Activated CD8-positive, alpha-beta T cell treated with anti-CD3 and anti-CD28 coated beads for 36 hours (primary cell): ENCODE results near the gene SPACA6. TPM values are rescaled to one million over a fixed set of nuclear protein-coding genes. Genes with fewer than 3 reads are reported as not detected.

Source experiments
- ATAC-seq: fragments of 200-7000 bp; cut with Tn5 transposase; one replicate; pipeline ENCODE4 v1.10.0; 2021; ENCODE audit warnings: mild to moderate bottlenecking, moderate library complexity
- CTCF ChIA-PET: fragments of 350-600 bp; sonication (Branson Sonifier 250); formaldehyde crosslinking; loops from one replicate; lab custom pipeline; 2021; ENCODE audit warnings: antibody characterized with exemption; lab: Charles Lee
- POLR2A ChIA-PET: fragments of 350-600 bp; sonication (Branson Sonifier 250); formaldehyde crosslinking; loops from one replicate; lab custom pipeline; 2021; ENCODE audit warnings: antibody characterized with exemption; lab: Charles Lee
- DNase-seq: peaks from one replicate; pipeline ENCODE4 v3.0.0-alpha.2; 2020
- H3K27ac Mint-ChIP-seq: one replicate; pipeline ENCODE4 v1.8.0; 2021; ENCODE audit warnings: mild to moderate bottlenecking, mixed read lengths
- H3K27me3 Mint-ChIP-seq: one replicate; pipeline ENCODE4 v1.8.0; 2021; ENCODE audit warnings: mixed read lengths
- H3K36me3 Mint-ChIP-seq: one replicate; pipeline ENCODE4 v1.8.0; 2021; ENCODE audit warnings: low read depth, mixed read lengths
- H3K4me1 Mint-ChIP-seq: one replicate; pipeline ENCODE4 v1.8.0; 2021; ENCODE audit warnings: low read depth, mixed read lengths
- H3K4me3 Mint-ChIP-seq: one replicate; pipeline ENCODE4 v1.8.0; 2021; ENCODE audit warnings: mild to moderate bottlenecking, moderate library complexity, mixed read lengths
- H3K9me3 Mint-ChIP-seq: one replicate; pipeline ENCODE4 v1.8.0; 2021; ENCODE audit warnings: mixed read lengths
- intact Hi-C: fragments of 100-400 bp; cut with micrococcal nuclease; formaldehyde crosslinking; loops from one replicate; pipeline ENCODE4 v1.10.0; 2022
- total RNA-seq, 2 experiments: library from RNA; stranded (reverse); gene quantifications; one replicate each; pipeline ENCODE4 v1.2.3, GENCODE V29; 2021
- TF ChIP-seq, protein P1 (sequence below): fragments of 200-600 bp; IDR thresholded peaks from one replicate; pipeline ENCODE4 v1.8.0; 2022; ENCODE audit warnings: antibody characterized with exemption, mild to moderate bottlenecking

Gene SPACA6
- total RNA-seq, 2 experiments from 2014 or later: 2.4 to 4.6 TPM

DNA sequence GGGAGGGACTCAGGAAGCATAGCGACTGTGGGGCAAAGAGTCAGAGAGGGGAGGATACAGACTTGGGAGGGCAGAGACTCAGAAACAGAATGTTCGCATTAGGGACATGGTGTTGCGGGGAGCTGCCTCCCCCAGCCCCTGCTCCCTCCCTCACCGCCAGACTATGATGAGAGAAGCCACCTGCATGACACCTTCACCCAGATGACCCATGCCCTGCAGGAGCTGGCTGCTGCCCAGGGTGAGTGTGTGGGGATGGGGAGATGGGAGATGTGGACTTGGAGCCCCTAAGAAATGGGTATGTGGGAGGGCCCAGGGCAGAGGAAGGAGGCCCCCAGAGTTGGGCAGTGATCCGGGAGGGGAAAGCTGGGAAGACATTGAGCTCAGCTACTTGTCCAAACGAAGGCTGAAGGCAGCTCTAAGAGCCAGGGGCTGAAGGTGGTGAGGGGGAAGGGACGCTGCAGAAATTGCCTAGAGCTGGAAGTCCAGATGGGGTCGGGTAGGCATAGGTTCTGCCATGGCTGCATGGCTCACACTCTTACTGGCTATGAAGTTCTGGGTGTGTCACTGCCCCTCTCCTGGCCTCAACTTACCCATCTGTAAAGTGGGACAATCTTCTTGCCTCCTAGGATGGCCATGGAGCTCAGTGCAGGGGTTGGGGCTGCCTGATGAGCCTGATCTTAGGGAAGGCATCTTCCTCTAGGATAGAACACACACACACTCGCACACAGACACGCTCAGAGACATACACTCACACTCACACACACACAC lies 1.4 kb downstream of the SPACA6 start:
- POLR2A ChIA-PET: interaction anchor here (1.0 kb wide), 1 partner anchor 25 kb away, joined by 3 read pairs; no protein-coding TSS in a partner anchor
- ATAC-seq: no peak

DNA sequence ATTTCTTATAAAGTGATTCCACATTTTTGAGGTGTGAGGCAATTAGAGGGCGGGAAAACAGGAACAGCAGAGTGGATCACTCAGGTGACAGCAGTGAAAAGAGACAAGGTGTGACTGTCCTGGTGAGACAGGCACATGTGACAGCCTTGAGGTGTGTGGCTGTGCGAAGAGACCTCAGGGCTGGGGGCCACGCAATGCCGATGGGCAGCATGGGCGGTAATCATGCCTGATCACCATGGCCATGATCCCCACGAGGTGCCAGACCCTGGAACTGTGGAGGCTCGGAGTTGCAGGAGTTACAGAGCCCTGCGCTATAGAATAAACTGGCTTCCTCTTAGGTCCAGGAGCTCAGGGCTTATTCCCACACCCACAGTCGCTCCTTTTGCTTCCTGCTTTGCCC lies 2.0 kb downstream of the SPACA6 start:
- Mint-ChIP-seq H3K4me1 (peaks cover 8% of the 10 kb centered on the region), H3K36me3 (no peaks in the 10 kb centered on the region), H3K4me3 (no peak overlapping the region), H3K27me3 (no peaks in the 10 kb centered on the region), H3K9me3 (no peaks in the 10 kb centered on the region), H3K27ac (no peak overlapping the region)
- DNase-seq (no peak), ATAC-seq (no peak)
- ChIA-PET CTCF (interaction anchor here (1.2 kb wide), 1 partner anchor 9 kb away, joined by 4 read pairs; no protein-coding TSS in a partner anchor), POLR2A (interaction anchor here (1.0 kb wide), 1 partner anchor 26 kb away, joined by 3 read pairs; no protein-coding TSS in a partner anchor)
- intact Hi-C loops: no loop called here
- TF ChIP-seq, protein P1, sequence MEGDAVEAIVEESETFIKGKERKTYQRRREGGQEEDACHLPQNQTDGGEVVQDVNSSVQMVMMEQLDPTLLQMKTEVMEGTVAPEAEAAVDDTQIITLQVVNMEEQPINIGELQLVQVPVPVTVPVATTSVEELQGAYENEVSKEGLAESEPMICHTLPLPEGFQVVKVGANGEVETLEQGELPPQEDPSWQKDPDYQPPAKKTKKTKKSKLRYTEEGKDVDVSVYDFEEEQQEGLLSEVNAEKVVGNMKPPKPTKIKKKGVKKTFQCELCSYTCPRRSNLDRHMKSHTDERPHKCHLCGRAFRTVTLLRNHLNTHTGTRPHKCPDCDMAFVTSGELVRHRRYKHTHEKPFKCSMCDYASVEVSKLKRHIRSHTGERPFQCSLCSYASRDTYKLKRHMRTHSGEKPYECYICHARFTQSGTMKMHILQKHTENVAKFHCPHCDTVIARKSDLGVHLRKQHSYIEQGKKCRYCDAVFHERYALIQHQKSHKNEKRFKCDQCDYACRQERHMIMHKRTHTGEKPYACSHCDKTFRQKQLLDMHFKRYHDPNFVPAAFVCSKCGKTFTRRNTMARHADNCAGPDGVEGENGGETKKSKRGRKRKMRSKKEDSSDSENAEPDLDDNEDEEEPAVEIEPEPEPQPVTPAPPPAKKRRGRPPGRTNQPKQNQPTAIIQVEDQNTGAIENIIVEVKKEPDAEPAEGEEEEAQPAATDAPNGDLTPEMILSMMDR: no peak

More for the DNA sequence above, 1.4 kb downstream of the SPACA6 start:
- CTCF ChIA-PET: no interaction called here
- Mint-ChIP-seq H3K9me3 (no peaks in the 10 kb centered on the region), H3K36me3 (no peaks in the 10 kb centered on the region), H3K27ac (no peak overlapping the region), H3K4me3 (no peak overlapping the region), H3K4me1 (peaks cover 11% of the 10 kb centered on the region), H3K27me3 (no peaks in the 10 kb centered on the region)
- DNase-seq: no peak
- TF ChIP-seq, protein P1: no peak
- intact Hi-C loops: no loop called here

DNA sequence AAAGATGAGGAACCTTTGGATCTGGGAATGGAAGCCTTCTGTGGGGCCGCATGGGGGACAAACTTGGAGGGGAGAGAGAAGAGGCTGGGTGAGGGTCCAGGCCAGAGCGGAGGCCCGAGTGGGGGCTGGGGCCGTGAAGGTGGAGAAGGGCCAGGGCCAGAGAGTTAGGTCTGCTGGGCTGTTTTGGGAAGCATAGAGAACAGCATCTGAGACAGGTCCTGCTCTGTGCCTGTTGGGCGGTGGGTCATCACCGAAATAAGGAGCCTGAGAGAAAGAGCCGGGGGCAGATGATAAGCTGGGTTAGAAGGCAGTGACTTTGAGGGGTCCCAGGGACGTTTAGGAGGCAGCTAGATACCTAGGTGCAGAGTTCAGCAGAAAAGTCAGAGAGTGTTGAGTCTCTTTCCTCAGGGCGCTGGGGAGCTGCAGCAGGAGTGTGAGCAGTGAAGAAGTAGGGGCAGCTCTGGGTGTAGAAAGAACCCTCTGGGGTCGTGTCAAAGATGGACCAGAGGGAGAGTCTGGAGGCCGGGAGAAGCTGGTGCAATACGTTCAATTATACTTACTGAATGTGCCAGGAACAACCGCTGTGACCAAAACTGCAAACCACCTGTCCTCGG lies 2.7 kb downstream of the SPACA6 start:
- POLR2A ChIA-PET: no interaction called here
- ATAC-seq (no peak), DNase-seq (no peak)
- H3K27ac Mint-ChIP-seq: no peak overlapping the region
- H3K27me3 Mint-ChIP-seq: no peaks in the 10 kb centered on the region
- CTCF ChIA-PET: interaction anchor here (1.2 kb wide), 1 partner anchor 9 kb away, joined by 4 read pairs; no protein-coding TSS in a partner anchor
- TF ChIP-seq, protein P1: no peak
- H3K9me3 Mint-ChIP-seq: peaks cover 2% of the 10 kb centered on the region
- no peaks in the 10 kb centered on the region for H3K36me3 Mint-ChIP-seq
- H3K4me1 Mint-ChIP-seq: peaks cover 4% of the 10 kb centered on the region
- intact Hi-C loops: no loop called here
- H3K4me3 Mint-ChIP-seq: no peak overlapping the region

DNA sequence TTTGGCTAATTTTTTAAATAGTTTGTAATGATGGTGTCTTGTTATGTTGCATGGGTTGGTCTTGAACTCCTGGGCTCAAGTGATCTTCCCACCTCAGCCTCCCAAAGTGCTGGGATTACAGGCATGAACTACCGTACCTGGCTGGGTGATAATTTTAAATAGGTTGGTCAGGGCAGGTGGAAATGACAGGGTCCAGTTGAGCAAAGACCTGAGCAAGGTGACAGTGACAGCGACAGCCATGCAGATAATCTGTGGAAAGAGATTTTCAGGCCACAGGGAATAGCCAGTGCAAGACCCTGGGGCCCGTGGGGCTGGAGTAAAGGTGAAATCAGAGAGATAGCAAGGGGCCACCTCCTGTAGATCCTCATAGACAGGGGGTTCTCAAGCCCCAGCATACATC lies 3.5 kb downstream of the SPACA6 start:
- Mint-ChIP-seq H3K9me3 (peaks cover 2% of the 10 kb centered on the region), H3K4me3 (no peak overlapping the region), H3K27ac (no peak overlapping the region), H3K4me1 (no peaks in the 10 kb centered on the region), H3K27me3 (no peaks in the 10 kb centered on the region), H3K36me3 (no peaks in the 10 kb centered on the region)
- intact Hi-C loops: no loop called here
- ChIA-PET POLR2A (no interaction called here), CTCF (no interaction called here)
- ATAC-seq: no peak
- TF ChIP-seq, protein P1: no peak
- DNase-seq: no peak
